ELF-1 (cell line): Measurements from ENCODE around the gene LRRC3C.
"Not testable (repeated sequence)": the region's sequence is repeated elsewhere in the genome, so short reads cannot be mapped to it uniquely, and the experiment has no call there.

Experiments used
- DNase-seq: peaks from one replicate; pipeline ENCODE4 v3.0.0-alpha.2; 2016; ENCODE audit warnings: low read depth, low spot score

The LRRC3C gene, protein sequence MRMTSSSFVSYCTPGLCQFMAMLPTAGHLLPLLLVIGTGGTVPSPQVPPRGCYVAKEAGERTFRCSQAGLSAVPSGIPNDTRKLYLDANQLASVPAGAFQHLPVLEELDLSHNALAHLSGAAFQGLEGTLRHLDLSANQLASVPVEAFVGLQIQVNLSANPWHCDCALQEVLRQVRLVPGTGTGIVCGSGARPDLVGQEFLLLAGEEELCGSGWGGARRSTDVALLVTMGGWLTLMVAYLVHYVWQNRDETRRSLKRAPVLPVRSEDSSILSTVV

GRCh38 chr17:39927101-39927928, at the start of gene LRRC3C, which contains the start of gene ORMDL3:
TSS of gene LRRC3C (plus strand) at chr17:39927732. CDS start at chr17:39941524, 13,792 bp downstream.
TSS of gene ORMDL3 (minus strand) at chr17:39927601. CDS start at chr17:39924203, 3,398 bp downstream.
- DNase-seq: peak; percentile 97

- DNase-seq: not testable (repeated sequence)
Observed at GRCh38 chr17:39886102-39886501, 41.4 kb upstream of the LRRC3C start.

- DNase-seq: no peak
Observed at GRCh38 chr17:39887078-39887477, 40.5 kb upstream of the LRRC3C start.

DNA sequence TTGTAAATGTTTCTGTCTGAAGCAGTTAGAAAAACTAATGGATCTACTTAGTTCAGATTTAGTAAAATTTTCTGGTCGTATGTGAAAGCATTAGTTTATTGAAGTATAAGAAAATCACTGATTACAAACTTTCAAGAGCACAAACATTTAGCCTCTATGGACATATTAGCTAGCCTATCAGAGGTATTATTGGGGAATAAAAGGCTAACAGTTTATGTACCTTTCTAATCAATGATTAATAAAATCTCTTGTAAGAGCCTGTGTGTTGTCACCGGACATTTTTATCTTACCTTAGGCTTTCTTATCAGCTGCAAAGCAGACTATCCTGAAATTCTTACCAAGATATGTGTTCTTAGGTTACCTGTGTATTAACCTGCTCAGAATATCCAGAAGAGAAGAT, 38.3 kb upstream of the LRRC3C start:
- DNase-seq: no peak

DNA sequence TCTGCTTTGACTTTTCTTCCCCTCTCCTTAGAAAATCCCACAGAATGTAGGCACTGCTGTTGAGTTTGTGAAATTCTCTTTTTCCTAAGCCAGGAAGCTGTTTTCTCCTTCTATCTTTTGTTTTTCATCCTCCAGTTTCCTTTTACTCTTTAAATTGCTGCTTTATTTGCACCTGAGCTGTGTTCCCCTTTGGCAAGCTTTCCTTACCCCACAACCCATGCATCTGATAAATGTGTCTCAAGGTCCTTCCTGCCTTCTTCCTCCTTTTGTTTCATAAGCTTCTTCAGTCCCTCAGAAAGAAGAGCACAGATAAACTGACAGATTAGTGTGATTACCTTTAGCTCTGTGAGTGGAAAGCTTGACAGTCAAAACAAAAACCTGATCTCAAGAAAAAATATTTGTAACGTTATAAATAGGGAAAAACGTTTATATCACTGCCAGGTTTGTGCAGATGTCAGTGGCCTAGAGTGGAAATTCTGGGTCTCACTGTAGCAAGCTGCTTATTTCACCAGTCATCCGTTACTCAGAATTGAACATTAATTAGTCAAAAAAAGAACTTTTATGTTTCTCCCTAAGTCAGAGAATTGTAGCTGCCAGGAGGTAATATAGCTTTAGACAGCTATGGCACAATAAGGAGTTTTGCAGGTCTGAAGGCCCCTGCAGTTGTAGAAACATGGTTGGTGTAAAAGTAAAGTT, 32.7 kb upstream of the LRRC3C start:
- DNase-seq: no peak

- no peak for DNase-seq
Observed at GRCh38 chr17:39898088-39898487, 29.4 kb upstream of the LRRC3C start.

- DNase-seq: no peak
Observed at GRCh38 chr17:39899215-39899614, 28.3 kb upstream of the LRRC3C start.

- not testable (repeated sequence) for DNase-seq
Observed at GRCh38 chr17:39902027-39902426, 25.5 kb upstream of the LRRC3C start.

GRCh38 chr17:39903158-39903884, 24.2 kb upstream of the LRRC3C start:
- DNase-seq: no peak

DNA sequence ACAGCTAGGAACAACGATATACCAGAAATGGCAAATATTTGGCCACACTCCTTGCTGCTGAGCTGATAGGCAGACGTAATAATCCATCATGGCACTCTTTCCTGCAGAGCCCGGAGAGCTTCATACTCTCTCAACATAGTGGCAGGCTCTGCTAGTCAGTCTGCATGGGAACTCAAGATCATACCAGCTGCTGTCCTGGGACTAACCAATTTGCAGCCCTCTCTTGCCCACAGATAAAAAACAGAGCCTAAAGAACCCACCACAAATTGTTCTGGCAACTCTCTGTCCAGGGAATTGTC, 22.6 kb upstream of the LRRC3C start:
- no peak for DNase-seq

GRCh38 chr17:39908789-39909352, 18.7 kb upstream of the LRRC3C start:
- DNase-seq: no peak

- DNase-seq: no peak
Observed at GRCh38 chr17:39913989-39914388, 13.5 kb upstream of the LRRC3C start.

GRCh38 chr17:39915559-39915958, 12.0 kb upstream of the LRRC3C start:
- DNase-seq: no peak

DNA sequence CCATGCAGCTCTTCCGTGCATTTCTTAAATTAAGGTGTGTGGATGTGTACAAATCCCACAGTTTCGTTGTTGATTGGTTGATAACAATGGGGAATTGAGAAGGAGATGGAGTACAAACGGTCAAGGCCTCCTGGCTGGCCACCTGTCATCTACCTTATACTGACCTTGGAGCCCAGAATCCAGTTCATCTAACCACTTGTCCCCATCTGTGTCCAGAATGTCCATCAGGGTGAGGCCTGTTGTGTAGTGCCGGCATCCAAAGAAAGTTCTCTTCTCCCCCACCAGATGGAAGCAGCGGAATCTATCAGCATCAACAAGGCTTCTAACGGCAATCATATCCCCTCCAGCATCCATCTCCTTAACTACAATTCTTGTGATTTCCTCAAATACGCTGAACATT, 10.6 kb upstream of the LRRC3C start:
- DNase-seq: no peak

DNA sequence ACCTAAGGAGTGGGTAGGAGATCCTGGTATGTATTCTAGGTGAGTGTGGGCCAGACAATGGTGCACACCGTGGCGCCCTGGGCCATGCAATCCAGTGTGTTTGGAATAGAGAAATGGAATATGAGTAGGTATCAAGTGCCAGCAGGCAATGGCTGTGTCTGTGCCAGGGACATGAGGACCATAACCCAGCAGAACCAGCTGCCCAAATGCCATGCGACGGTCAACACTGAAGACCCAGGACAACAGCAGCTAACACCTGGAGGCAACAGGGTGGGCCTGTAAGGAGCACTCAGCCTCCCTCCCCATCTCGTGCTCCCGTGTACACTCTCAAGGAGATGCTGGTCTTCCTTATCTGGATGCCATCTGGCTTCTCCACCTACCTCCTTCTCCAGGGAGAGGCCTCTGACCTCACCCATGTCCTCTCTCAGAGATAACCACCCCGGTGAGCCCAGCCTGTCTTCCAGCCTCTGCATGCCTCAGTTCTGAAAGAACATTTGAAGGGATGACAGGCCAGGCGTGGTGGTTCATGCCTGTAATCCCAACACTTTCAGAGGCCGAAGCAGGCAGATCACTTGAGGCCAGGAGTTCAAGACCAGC, 8.3 kb upstream of the LRRC3C start:
- no peak for DNase-seq

GRCh38 chr17:39920218-39921210, 7.0 kb upstream of the LRRC3C start:
- no peak for DNase-seq

DNA sequence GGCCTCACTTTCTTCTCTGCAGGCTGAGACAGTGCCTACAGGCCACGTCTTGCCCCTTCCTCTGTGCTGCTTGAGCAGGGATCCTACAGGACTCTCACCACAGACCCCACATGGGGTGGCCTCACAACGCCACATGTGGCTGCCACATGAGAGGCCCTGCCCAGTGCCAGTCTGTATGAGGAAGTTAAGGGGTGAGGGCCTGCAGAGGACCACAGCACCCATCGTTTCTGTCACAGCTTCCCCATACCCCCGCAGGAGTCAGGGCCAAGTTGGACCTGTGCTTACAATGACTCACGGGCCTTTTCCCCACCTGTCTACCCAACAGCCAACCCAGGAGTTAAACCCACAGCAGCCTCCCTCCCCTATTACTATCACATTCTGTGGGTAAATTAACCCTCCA, 6.2 kb upstream of the LRRC3C start:
- DNase-seq: no peak

- DNase-seq: no peak
Observed at GRCh38 chr17:39922006-39922405, 5.5 kb upstream of the LRRC3C start.

DNA sequence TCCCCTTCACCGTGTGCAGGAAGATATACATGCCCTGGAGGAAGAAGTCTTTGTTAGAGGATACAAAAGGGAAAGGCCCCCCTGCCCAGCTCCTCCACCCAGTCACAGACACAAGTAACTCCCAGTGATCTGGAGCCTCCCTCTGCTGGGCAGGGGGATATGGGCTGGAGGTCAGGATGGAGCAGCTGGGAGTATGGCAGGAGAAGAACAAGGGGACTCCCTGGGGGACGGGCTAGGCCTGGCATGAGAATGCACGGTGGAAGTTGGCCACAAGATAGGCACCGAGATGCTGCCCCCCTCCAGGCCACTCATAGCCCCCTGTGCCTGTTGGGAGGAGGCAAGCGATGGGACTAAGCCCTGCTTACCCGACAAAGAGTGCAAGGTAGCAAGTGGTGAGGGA, 4.3 kb upstream of the LRRC3C start:
- DNase-seq: no peak
